ENCODE data around the gene DGKE.

DGKE gene

GRCh38 chr17:56918916-56919315, 85.0 kb downstream of the DGKE start:
- DNase-seq, result no peak
